Measurements from ENCODE around the gene ENPP1.

The ENPP1 gene

DNA sequence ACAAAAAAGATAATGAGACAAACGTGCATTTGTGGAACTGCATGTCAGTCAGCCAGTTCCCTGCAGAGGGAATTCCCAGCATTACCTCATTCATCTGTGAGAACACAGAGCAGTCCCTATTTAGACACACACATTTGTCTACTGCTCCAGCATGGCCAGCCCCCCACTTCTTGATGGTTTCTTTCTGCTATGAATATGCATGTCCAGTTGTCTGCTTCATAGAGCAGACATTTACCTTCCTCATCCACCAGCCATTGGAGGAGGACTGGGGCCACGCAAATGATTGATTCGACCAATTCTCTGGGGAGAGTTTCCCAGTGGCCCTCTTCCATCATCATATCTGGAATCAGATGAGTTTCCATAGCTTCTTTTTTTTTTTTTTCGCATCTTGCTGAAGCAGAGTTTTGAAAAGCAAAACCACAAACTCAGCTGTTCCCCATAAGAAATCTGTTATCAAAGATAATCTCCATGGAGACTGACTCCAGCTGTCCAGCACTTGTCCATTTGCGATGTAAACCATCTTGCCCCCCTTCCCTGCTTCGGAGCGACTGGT lies 11.8 kb downstream of the ENPP1 start:
- POLR2A ChIA-PET, result no interaction called here
- DNase-seq (ENCODE audit: extremely low spot score), result peak; percentile 16
- TF ChIP-seq, protein P1, sequence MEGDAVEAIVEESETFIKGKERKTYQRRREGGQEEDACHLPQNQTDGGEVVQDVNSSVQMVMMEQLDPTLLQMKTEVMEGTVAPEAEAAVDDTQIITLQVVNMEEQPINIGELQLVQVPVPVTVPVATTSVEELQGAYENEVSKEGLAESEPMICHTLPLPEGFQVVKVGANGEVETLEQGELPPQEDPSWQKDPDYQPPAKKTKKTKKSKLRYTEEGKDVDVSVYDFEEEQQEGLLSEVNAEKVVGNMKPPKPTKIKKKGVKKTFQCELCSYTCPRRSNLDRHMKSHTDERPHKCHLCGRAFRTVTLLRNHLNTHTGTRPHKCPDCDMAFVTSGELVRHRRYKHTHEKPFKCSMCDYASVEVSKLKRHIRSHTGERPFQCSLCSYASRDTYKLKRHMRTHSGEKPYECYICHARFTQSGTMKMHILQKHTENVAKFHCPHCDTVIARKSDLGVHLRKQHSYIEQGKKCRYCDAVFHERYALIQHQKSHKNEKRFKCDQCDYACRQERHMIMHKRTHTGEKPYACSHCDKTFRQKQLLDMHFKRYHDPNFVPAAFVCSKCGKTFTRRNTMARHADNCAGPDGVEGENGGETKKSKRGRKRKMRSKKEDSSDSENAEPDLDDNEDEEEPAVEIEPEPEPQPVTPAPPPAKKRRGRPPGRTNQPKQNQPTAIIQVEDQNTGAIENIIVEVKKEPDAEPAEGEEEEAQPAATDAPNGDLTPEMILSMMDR (IDR thresholded peaks at IDR 0.05; ENCODE audit: control extremely low read depth, extremely low read depth, low read depth, missing control alignments), result no peak
- CTCF ChIA-PET, result no interaction called here

DNA sequence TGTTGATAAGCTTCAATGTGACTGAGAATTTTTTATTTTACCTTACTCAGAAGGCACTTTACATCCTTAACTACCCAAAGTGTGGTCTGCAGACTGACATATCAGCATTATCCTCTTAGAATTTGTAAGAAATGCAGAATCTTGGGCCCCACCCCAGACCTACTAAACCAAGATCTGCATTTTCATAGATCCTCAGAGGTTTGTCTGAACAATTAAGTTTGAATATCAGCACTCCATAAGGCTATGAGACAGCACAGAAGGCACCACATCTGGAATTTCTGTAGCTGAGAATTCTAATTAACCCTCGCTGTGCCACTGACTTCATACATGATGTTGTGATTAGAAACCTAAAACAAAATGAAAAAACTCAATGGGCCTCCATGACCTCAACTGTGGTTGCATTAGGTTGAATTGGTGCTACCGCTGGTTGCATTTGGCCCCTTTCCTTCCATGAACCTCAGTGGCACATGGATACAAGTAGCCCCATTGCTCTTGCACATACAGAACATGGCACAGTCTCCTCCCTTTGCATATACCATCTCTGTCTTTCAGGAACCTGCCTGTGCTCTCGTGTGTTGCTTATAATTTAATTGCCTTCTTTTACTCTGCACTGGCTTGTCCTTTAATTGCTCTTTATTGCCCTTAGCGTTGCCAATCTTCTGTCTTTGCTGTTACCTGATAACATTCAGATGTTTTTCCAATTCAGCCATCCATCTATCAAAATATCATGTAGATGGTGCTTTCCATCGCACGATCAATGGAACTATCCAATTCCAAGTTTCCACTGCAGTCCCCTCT lies 13.4 kb downstream of the ENPP1 start:
- ChIA-PET CTCF (interaction anchor here (1.1 to 1.3 kb wide), 2 partner anchors 9 to 18 kb away, joined by 3 read pairs; no protein-coding TSS in a partner anchor), POLR2A (no interaction called here)
- TF ChIP-seq, protein P1 (IDR thresholded peaks at IDR 0.05; ENCODE audit: control extremely low read depth, extremely low read depth, low read depth, missing control alignments), result no peak
- no peak for DNase-seq (ENCODE audit: extremely low spot score)

DNA sequence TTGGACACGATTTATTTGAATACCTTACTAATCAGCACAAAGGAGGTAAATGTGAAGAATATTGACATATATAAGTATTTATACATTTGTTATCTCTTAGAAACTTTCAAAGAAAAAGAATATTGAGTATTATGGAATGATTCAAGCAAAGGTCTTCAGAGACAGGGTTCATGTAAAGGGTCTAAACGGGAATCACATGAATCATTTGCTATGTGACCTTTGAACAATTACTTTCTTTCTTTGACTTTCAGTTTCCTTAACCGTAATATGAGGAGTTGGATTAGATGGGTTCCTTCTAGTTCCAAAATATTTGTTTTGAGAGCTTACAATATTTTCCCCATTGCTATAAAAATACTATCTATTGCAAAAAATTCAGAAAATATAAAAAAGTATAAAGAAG lies 14.3 kb downstream of the ENPP1 start:
- DNase-seq (ENCODE audit: extremely low spot score), result no peak
- POLR2A ChIA-PET, result no interaction called here
- TF ChIP-seq, protein P1 (IDR thresholded peaks at IDR 0.05; ENCODE audit: control extremely low read depth, extremely low read depth, low read depth, missing control alignments), result no peak
- CTCF ChIA-PET, result interaction anchor here (1.3 to 1.6 kb wide), 2 partner anchors 17 to 458 kb away, joined by 3 to 4 read pairs; no protein-coding TSS in a partner anchor

DNA sequence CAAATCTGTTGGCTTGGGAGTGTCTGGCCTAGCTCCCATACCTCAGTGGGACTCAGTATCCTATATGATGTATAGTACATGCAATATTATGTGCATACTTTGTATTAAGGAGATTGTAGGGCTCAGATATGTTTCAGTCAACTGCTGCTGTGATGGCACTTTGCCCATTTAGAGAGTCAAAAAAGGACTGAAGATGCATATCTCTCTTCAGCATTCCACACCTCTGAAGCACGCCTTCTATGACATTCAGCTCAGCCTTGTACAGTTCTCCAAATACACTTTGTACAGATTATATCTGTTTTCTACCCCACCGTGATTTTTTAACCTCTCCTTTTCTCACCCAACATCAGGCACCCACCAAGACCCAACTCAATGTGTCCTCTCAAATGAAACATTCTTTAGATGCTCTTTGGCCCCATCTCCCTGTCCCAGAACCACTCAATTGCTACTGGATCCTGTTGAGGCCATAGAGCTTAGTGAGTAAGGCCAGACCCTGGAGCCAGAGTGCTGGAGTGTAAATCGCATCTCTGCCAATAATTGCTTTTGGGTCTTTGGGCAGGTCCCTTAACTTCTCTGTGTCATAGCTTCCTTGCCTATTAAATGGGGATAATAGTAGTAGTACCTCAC lies 15.6 kb downstream of the ENPP1 start:
- DNase-seq (ENCODE audit: extremely low spot score), result no peak
- CTCF ChIA-PET, result interaction anchor here (1.6 kb wide), 1 partner anchor 457 kb away, joined by 4 read pairs; no protein-coding TSS in a partner anchor
- POLR2A ChIA-PET, result no interaction called here
- TF ChIP-seq, protein P1 (IDR thresholded peaks at IDR 0.05; ENCODE audit: control extremely low read depth, extremely low read depth, low read depth, missing control alignments), result no peak

DNA sequence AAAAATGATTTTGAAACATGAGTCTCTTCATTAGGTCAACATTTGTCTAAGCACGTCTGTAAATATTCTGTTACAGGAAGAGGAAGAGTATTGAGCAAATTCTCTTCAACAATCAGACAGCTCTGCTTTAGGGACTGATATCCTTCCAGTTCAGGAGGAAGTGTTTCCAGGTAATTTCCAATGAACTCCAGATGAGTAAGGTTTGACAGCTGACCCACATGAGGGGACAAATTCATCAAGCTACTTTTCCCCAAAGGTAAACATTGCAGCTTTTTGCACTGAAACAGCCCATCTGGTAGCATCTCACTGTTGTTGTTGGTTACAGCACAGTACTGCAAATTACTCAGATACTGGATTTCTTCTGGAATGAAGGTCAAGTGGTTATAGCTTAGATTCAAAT lies 18.1 kb downstream of the ENPP1 start:
- POLR2A ChIA-PET, result no interaction called here
- TF ChIP-seq, protein P1 (IDR thresholded peaks at IDR 0.05; ENCODE audit: control extremely low read depth, extremely low read depth, low read depth, missing control alignments), result no peak
- DNase-seq (ENCODE audit: extremely low spot score), result no peak
- CTCF ChIA-PET, result interaction anchor here (0.8 kb wide), 1 partner anchor 12 kb away, joined by 3 read pairs; no protein-coding TSS in a partner anchor

DNA sequence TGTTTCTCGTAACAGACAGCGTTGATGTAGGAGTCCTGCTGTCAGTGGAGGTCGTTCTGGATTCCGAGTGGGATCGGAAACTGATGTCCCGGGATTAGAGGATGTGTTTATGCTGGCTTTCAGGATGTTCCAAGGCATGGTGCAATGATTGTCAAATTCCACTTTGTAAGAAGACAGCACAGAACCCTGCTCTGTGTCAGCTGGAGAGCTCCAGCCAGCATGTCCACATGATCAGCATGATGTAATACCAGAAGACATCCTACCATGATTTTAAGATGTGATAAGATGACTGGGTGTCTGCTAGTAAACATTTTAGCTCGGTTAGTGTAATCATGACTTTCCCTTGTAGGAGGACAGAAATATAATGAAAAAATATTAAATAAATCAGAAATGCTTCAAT lies 20.3 kb downstream of the ENPP1 start:
- DNase-seq (ENCODE audit: extremely low spot score), result no peak
- ChIA-PET CTCF (interaction anchor here (1.2 kb wide), 1 partner anchor 11 kb away, joined by 3 read pairs; no protein-coding TSS in a partner anchor), POLR2A (no interaction called here)
- TF ChIP-seq, protein P1 (IDR thresholded peaks at IDR 0.05; ENCODE audit: control extremely low read depth, extremely low read depth, low read depth, missing control alignments), result no peak

Measured in GM10248 (cell line).